Right lung (tissue), 5 donors: ENCODE measurements around the gene CDADC1. TPM values are rescaled to one million over a fixed set of nuclear protein-coding genes. Genes with fewer than 3 reads are reported as not detected.

Source experiments
- polyA plus RNA-seq, 5 donors: library from polyadenylated mRNA; unstranded; fragments of 120-200 nt; gene quantifications; one replicate each; pipeline versions ENCODE4 v1.2.1 to v1.2.3, GENCODE V29; 2013; ENCODE audit warnings: inconsistent platforms in 1 of 5, low replicate concordance in 1 of 5; ENCODE audit not compliant: insufficient read length in 5 of 5, insufficient read depth in 1 of 5

The CDADC1 gene
- polyA plus RNA-seq, 5 donors: 13.3 to 17.6 (median 16.5) TPM

Other genes with a start within 250 kb of the CDADC1 start
- under 1 TPM in 3 of 5 donors, not detected in 2; 0.08 to 0.25 (median 0.15) TPM for gene MLNR, start 27.6 kb upstream of the CDADC1 start, polyA plus RNA-seq
- 10 to 100 TPM in 3 of 5 donors, 1 to 10 TPM in 2; 8.2 to 13.0 (median 10.1) TPM for gene CAB39L, start 196.1 kb downstream of the CDADC1 start, polyA plus RNA-seq
- 10 to 100 TPM; 12.9 to 22.0 (median 19.8) TPM for gene SETDB2, start 196.3 kb downstream of the CDADC1 start, polyA plus RNA-seq
- gene PHF11, start 248.0 kb downstream of the CDADC1 start, polyA plus RNA-seq: 10 to 100 TPM; 42.2 to 81.0 (median 65.6) TPM